Neural progenitor cell (in vitro differentiated cells): Measurements from ENCODE around the gene TRIM7. TPM values are rescaled to one million over a fixed set of nuclear protein-coding genes. Genes with fewer than 3 reads are reported as not detected.
"Not testable (repeated sequence)": the region's sequence is repeated elsewhere in the genome, so short reads cannot be mapped to it uniquely, and the experiment has no call there.

Experiments
- DNase-seq: peaks from one replicate; pipeline ENCODE4 v3.0.0-alpha.2; 2016; ENCODE audit warnings: low spot score
- H2AFZ ChIP-seq: fragments of 200-600 bp; sonication (generic); replicated peaks from 2 replicates; pipeline ENCODE4 v1.6.1; 2016; ENCODE audit warnings: antibody characterized with exemption
- H3F3A ChIP-seq: fragments of 200-600 bp; sonication (generic); 2 replicates; pipeline ENCODE4 v1.6.1; 2016; ENCODE audit warnings: antibody characterized with exemption, low read depth
- H3K27ac ChIP-seq: fragments of 200-600 bp; sonication (generic); 2 replicates; pipeline ENCODE4 v1.5.1; 2016; ENCODE audit warnings: mild to moderate bottlenecking
- H3K27me3 ChIP-seq: fragments of 200-600 bp; sonication (generic); 2 replicates; pipeline ENCODE4 v1.6.1; 2016; ENCODE audit warnings: mild to moderate bottlenecking, moderate library complexity
- H3K36me3 ChIP-seq: fragments of 200-600 bp; sonication (generic); 2 replicates; pipeline ENCODE4 v1.5.1; 2016
- H3K4me1 ChIP-seq: fragments of 200-600 bp; sonication (generic); 2 replicates; pipeline ENCODE4 v1.6.1; 2016; ENCODE audit warnings: mixed run types
- H3K4me2 ChIP-seq: fragments of 200-600 bp; sonication (generic); 2 replicates; pipeline ENCODE4 v1.6.1; 2016
- H3K4me3 ChIP-seq: fragments of 200-600 bp; sonication (generic); 2 replicates; pipeline ENCODE4 v1.5.1; 2016
- H3K79me2 ChIP-seq: fragments of 200-600 bp; sonication (generic); 2 replicates; pipeline ENCODE4 v1.6.1; 2016; ENCODE audit warnings: low read depth
- H3K9ac ChIP-seq: fragments of 200-600 bp; sonication (generic); 2 replicates; pipeline ENCODE4 v1.6.1; 2016
- H3K9me3 ChIP-seq: fragments of 200-600 bp; sonication (generic); 2 replicates; pipeline ENCODE4 v1.5.1; 2016; ENCODE audit warnings: low read depth
- H4K20me1 ChIP-seq: fragments of 200-600 bp; sonication (generic); 2 replicates; pipeline ENCODE4 v1.6.1; 2016; ENCODE audit warnings: low read depth
- H3K27ac Mint-ChIP-seq: 3 replicates; pipeline ENCODE4 v1.8.0; 2021; ENCODE audit warnings: mixed read lengths
- H3K27me3 Mint-ChIP-seq: 2 replicates; pipeline ENCODE4 v1.8.0; 2022; ENCODE audit warnings: low read depth, mild to moderate bottlenecking, inconsistent platforms, moderate library complexity, mixed read lengths; ENCODE audit not compliant: insufficient read depth
- H3K36me3 Mint-ChIP-seq: 3 replicates; pipeline ENCODE4 v1.8.0; 2021; ENCODE audit warnings: mixed read lengths
- H3K4me1 Mint-ChIP-seq: 3 replicates; pipeline ENCODE4 v1.8.0; 2021; ENCODE audit warnings: mixed read lengths
- H3K4me3 Mint-ChIP-seq: 3 replicates; pipeline ENCODE4 v1.8.0; 2021; ENCODE audit warnings: mild to moderate bottlenecking, moderate library complexity, mixed read lengths
- H3K9me3 Mint-ChIP-seq: 3 replicates; pipeline ENCODE4 v1.8.0; 2020; ENCODE audit warnings: mixed read lengths
- EZH2 ChIP-seq: fragments of 200-600 bp; sonication (generic); IDR thresholded peaks from 2 replicates; pipeline ENCODE4 v1.6.1; 2017; ENCODE audit warnings: antibody characterized with exemption, mild to moderate bottlenecking, moderate library complexity
- EZH2phosphoT487 ChIP-seq: fragments of 200-600 bp; sonication (generic); IDR thresholded peaks from 2 replicates; pipeline ENCODE4 v1.6.1; 2017; ENCODE audit warnings: antibody characterized with exemption
- total RNA-seq: library from RNA; depleted of rRNA; stranded (reverse); fragments of >200 nt; gene quantifications from 2 replicates; pipeline ENCODE4 v1.2.3, GENCODE V29; 2015; ENCODE audit warnings: low replicate concordance
- TF ChIP-seq, protein P1 (sequence below): fragments of 200-600 bp; sonication (generic); IDR thresholded peaks from 2 replicates; pipeline ENCODE4 v1.5.1; 2017; ENCODE audit warnings: antibody characterized with exemption, mild to moderate bottlenecking

TRIM7 gene
- total RNA-seq, 1 donor from 2014 or later, result not detected

- no peaks in the 10 kb centered on the region for H4K20me1 ChIP-seq
- H3K4me3 ChIP-seq, result no peak overlapping the region
- H3K9ac ChIP-seq, result no peak overlapping the region
- H3K4me2 ChIP-seq, result peak overlapping the region; percentile 22
- peaks cover 60% of the 10 kb centered on the region for H3K27me3 ChIP-seq
- Mint-ChIP-seq H3K4me3 (peak overlapping the region; percentile 77), H3K27me3 (peaks cover 37% of the 10 kb centered on the region), H3K36me3 (no peaks in the 10 kb centered on the region), H3K9me3 (peaks cover 5% of the 10 kb centered on the region), H3K27ac (no peak overlapping the region), H3K4me1 (peaks cover 9% of the 10 kb centered on the region)
- no peak overlapping the region for H3K27ac ChIP-seq
- no peaks in the 10 kb centered on the region for H3K79me2 ChIP-seq
- H2AFZ ChIP-seq, result peak overlapping the region; percentile 11
- H3K4me1 ChIP-seq, result no peaks in the 10 kb centered on the region
- no peaks in the 10 kb centered on the region for H3K9me3 ChIP-seq
- DNase-seq, result no peak
- H3K36me3 ChIP-seq, result no peaks in the 10 kb centered on the region
- peaks cover 39% of the 10 kb centered on the region for H3F3A ChIP-seq
- TF ChIP-seq EZH2 (no peak), EZH2phosphoT487 (no peak)
- TF ChIP-seq, protein P1, sequence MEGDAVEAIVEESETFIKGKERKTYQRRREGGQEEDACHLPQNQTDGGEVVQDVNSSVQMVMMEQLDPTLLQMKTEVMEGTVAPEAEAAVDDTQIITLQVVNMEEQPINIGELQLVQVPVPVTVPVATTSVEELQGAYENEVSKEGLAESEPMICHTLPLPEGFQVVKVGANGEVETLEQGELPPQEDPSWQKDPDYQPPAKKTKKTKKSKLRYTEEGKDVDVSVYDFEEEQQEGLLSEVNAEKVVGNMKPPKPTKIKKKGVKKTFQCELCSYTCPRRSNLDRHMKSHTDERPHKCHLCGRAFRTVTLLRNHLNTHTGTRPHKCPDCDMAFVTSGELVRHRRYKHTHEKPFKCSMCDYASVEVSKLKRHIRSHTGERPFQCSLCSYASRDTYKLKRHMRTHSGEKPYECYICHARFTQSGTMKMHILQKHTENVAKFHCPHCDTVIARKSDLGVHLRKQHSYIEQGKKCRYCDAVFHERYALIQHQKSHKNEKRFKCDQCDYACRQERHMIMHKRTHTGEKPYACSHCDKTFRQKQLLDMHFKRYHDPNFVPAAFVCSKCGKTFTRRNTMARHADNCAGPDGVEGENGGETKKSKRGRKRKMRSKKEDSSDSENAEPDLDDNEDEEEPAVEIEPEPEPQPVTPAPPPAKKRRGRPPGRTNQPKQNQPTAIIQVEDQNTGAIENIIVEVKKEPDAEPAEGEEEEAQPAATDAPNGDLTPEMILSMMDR, result no peak
These were observed 43.3 kb downstream of the TRIM7 start for GRCh38 chr5:181161534-181162175.

DNA sequence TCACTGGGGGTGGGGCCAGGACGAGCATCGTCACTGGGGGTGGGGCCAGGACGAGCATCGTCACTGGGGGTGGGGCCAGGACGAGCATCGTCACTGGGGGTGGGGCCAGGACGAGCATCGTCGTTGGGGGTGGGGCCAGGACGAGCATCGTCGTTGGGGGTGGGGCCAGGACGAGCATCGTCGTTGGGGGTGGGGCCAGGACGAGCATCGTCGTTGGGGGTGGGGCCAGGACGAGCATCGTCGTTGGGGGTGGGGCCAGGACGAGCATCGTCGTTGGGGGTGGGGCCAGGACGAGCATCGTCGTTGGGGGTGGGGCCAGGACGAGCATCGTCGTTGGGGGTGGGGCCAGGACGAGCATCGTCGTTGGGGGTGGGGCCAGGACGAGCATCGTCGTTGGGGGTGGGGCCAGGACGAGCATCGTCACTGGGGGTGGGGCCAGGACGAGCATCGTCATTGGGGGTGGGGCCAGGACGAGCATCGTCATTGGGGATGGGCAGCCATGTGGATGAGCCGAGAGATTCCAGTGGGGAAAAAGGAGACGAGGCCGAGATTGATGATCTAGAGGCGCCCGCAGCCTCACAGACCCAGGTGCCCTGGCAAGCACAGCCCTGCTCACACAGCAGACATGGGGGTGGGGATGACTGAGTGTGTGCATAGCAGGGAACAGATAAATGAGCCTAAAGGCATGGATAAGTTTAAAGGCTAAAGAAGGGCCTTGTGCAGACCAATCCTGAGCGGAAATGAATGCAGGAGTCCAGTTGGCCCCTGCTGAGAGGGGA is 44.1 kb downstream of the TRIM7 start:
- H3K4me3 Mint-ChIP-seq, result peak overlapping the region; percentile 77
- not testable (repeated sequence) for H3K9me3 Mint-ChIP-seq, H3K79me2 ChIP-seq, H3K4me3 ChIP-seq, H3K4me1 ChIP-seq, H3K36me3 Mint-ChIP-seq, H3K9ac ChIP-seq, H3K4me1 Mint-ChIP-seq, H4K20me1 ChIP-seq, H3K36me3 ChIP-seq, H3K27ac ChIP-seq, H3K9me3 ChIP-seq
- Histone ChIP-seq H3K27me3 (peaks cover 56% of the 10 kb centered on the region), H3K4me2 (peak overlapping the region; percentile 22), H3F3A (peaks cover 39% of the 10 kb centered on the region), H2AFZ (peak overlapping the region; percentile 11)
- H3K27me3 Mint-ChIP-seq, result peaks cover 31% of the 10 kb centered on the region
- H3K27ac Mint-ChIP-seq, result peak overlapping the region; percentile 86
- DNase-seq, result peak; percentile 77

GRCh38 chr5:181160152-181160754 is 44.7 kb downstream of the TRIM7 start:
- Mint-ChIP-seq H3K4me3 (peak overlapping the region; percentile 50), H3K9me3 (peaks cover 5% of the 10 kb centered on the region), H3K27ac (no peak overlapping the region), H3K36me3 (no peaks in the 10 kb centered on the region), H3K4me1 (peaks cover 9% of the 10 kb centered on the region), H3K27me3 (peaks cover 24% of the 10 kb centered on the region)
- DNase-seq, result peak; percentile 78
- Histone ChIP-seq H3K4me2 (peak overlapping the region; percentile 61), H3K79me2 (no peaks in the 10 kb centered on the region), H3F3A (peaks cover 34% of the 10 kb centered on the region), H3K4me3 (peak overlapping the region; percentile 27), H2AFZ (peak overlapping the region; percentile 72), H3K9ac (no peak overlapping the region), H3K4me1 (no peaks in the 10 kb centered on the region), H3K36me3 (no peaks in the 10 kb centered on the region), H3K27ac (no peak overlapping the region), H3K9me3 (no peaks in the 10 kb centered on the region), H4K20me1 (no peaks in the 10 kb centered on the region), H3K27me3 (peaks cover 49% of the 10 kb centered on the region)
- TF ChIP-seq EZH2 (no peak), EZH2phosphoT487 (no peak)
- TF ChIP-seq, protein P1, result no peak
